OCI-LY1 (cell line): ENCODE results near the gene SEC23IP.

Source experiments
- H2AFZ ChIP-seq: fragments of 200-600 bp; sonication (generic), shearing (Covaris generic); 2 replicates; pipeline ENCODE4 v1.6.0; 2014; ENCODE audit warnings: antibody characterized with exemption, mild to moderate bottlenecking, low read length
- H3F3A ChIP-seq: fragments of 200-600 bp; sonication (generic), shearing (Covaris generic); 2 replicates; pipeline ENCODE4 v1.6.0; 2014; ENCODE audit warnings: mild to moderate bottlenecking, antibody characterized with exemption, low read length, moderate library complexity; ENCODE audit not compliant: insufficient read depth
- H3K27ac ChIP-seq: fragments of 200-600 bp; sonication (generic); 2 replicates; pipeline ENCODE4 v1.5.1; 2014; ENCODE audit warnings: low read length, mixed run types, mild to moderate bottlenecking, low read depth; ENCODE audit not compliant: poor library complexity, severe bottlenecking
- H3K27me3 ChIP-seq: fragments of 200-600 bp; sonication (generic); 2 replicates; pipeline ENCODE4 v1.6.0; 2014; ENCODE audit warnings: antibody characterized with exemption, mild to moderate bottlenecking, low read length, moderate library complexity; ENCODE audit not compliant: insufficient read depth
- H3K36me3 ChIP-seq: fragments of 200-600 bp; sonication (generic); 2 replicates; pipeline ENCODE4 v1.6.1; 2014; ENCODE audit warnings: mild to moderate bottlenecking, antibody characterized with exemption, low read length, moderate library complexity, mixed read lengths; ENCODE audit not compliant: insufficient read depth
- H3K4me1 ChIP-seq: fragments of 200-600 bp; sonication (generic); 2 replicates; pipeline ENCODE4 v1.5.1; 2014; ENCODE audit warnings: mild to moderate bottlenecking, low read length, moderate library complexity; ENCODE audit not compliant: insufficient read depth, severe bottlenecking
- H3K4me2 ChIP-seq: fragments of 200-600 bp; sonication (generic), shearing (Covaris generic); 2 replicates; pipeline ENCODE4 v1.6.1; 2014; ENCODE audit warnings: low read length
- H3K4me3 ChIP-seq: fragments of 200-600 bp; sonication (generic); 2 replicates; pipeline ENCODE4 v1.5.1; 2014; ENCODE audit warnings: low read length, low read depth, mild to moderate bottlenecking, mixed read lengths; ENCODE audit not compliant: poor library complexity, severe bottlenecking
- H3K79me2 ChIP-seq: fragments of 200-600 bp; shearing (Covaris generic); 2 replicates; pipeline ENCODE4 v1.6.1; 2016; ENCODE audit warnings: mixed run types, low read length, mixed read lengths; ENCODE audit not compliant: insufficient read depth
- H3K9ac ChIP-seq: fragments of 200-600 bp; sonication (generic), shearing (Covaris generic); 2 replicates; pipeline ENCODE4 v1.6.1; 2014; ENCODE audit warnings: mild to moderate bottlenecking, low read length, mixed read lengths
- H3K9me2 ChIP-seq: fragments of 200-600 bp; sonication (generic), shearing (Covaris generic); 2 replicates; pipeline ENCODE4 v1.6.1; 2014; ENCODE audit warnings: low read depth, mild to moderate bottlenecking, low read length, mixed read lengths
- H3K9me3 ChIP-seq: fragments of 200-600 bp; shearing (Covaris generic); 2 replicates; pipeline ENCODE4 v1.6.1; 2014; ENCODE audit warnings: low read length, mixed read lengths
- H4K20me1 ChIP-seq: fragments of 200-600 bp; sonication (generic), shearing (Covaris generic); 2 replicates; pipeline ENCODE4 v1.6.0; 2016; ENCODE audit warnings: mild to moderate bottlenecking, low read length; ENCODE audit not compliant: insufficient read depth
- CTCF ChIP-seq: fragments of 200-600 bp; sonication (generic), shearing (Covaris generic); IDR thresholded peaks from 2 replicates; pipeline ENCODE4 v1.5.1; 2017; ENCODE audit warnings: mild to moderate bottlenecking, antibody characterized with exemption, low read length, moderate library complexity, mixed read lengths
- EZH2 ChIP-seq: fragments of 200-600 bp; sonication (generic), shearing (Covaris generic); IDR thresholded peaks from 2 replicates; pipeline ENCODE4 v1.8.0; 2017; ENCODE audit warnings: borderline replicate concordance, mixed run types, mild to moderate bottlenecking, antibody characterized with exemption, low read length, moderate library complexity, mixed read lengths

Gene SEC23IP

DNA sequence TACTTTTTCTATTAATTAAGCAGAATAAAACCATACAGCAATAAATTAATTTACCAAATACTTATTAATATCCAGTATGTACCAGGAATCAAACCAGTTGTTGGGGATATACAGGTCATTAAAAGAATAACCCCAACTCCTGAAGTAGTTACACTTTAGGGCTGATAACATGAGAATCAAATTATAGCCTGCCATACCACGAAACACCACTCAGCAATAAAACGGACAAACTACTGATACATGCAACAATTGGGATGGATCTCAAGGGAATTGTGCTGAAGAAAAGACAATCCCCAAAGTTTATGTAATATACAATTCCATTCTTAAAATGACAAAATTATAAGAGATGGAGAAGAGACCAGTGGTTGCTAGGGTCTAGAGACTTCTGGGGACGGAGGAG is 42.6 kb upstream of the SEC23IP start:
- Histone ChIP-seq H3K4me2 (no peak overlapping the region), H3K4me1 (no peaks in the 10 kb centered on the region), H3K4me3 (no peak overlapping the region), H3K9me3 (no peaks in the 10 kb centered on the region), H3K79me2 (no peaks in the 10 kb centered on the region), H4K20me1 (no peaks in the 10 kb centered on the region; the same call in 1 of the 2 replicates), H3K9me2 (no peaks in the 10 kb centered on the region), H2AFZ (no peak overlapping the region), H3F3A (no peaks in the 10 kb centered on the region; the same call in 1 of the 2 replicates), H3K27me3 (no peaks in the 10 kb centered on the region), H3K27ac (no peak overlapping the region), H3K9ac (no peak overlapping the region), H3K36me3 (peaks cover 77% of the 10 kb centered on the region)
- no peak for TF ChIP-seq EZH2
- TF ChIP-seq CTCF: no peak

DNA sequence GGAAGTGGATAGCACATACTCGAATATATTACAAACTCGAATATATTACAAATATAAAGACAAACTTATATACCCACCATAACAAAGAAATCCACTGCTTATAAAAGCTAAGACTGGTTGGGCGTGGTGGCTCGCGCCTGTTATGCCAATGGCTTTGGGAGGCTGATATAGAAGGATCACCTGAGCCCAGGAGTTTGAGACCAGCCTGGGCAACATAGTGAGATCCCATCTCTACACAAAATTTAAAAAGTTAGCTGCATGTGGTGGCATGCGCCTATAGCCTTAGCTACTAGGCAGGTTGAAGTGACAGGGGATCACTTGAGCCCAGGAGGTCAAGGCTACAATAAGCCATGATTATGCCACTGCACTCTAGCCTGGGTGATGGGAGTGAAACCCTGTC is 40.3 kb upstream of the SEC23IP start:
- no peaks in the 10 kb centered on the region for H3K27me3 ChIP-seq
- no peaks in the 10 kb centered on the region for H3K9me3 ChIP-seq
- no peak overlapping the region for H3K4me2 ChIP-seq
- peaks cover 76% of the 10 kb centered on the region for H3K36me3 ChIP-seq
- H3K27ac ChIP-seq: no peak overlapping the region
- no peak overlapping the region for H3K4me3 ChIP-seq
- H3K9ac ChIP-seq: no peak overlapping the region
- no peak for TF ChIP-seq CTCF
- TF ChIP-seq EZH2: no peak
- no peaks in the 10 kb centered on the region for H3K4me1 ChIP-seq
- no peaks in the 10 kb centered on the region for H3K79me2 ChIP-seq
- no peak overlapping the region for H2AFZ ChIP-seq
- no peaks in the 10 kb centered on the region; the same call in 1 of the 2 replicates for H3F3A ChIP-seq
- H3K9me2 ChIP-seq: no peaks in the 10 kb centered on the region
- no peaks in the 10 kb centered on the region; the same call in 1 of the 2 replicates for H4K20me1 ChIP-seq

GRCh38 chr10:119852822-119853221 is 39.7 kb upstream of the SEC23IP start:
- H3K9me2 ChIP-seq: no peaks in the 10 kb centered on the region
- H2AFZ ChIP-seq: no peak overlapping the region
- no peak overlapping the region for H3K4me2 ChIP-seq
- H4K20me1 ChIP-seq: no peaks in the 10 kb centered on the region; the same call in 1 of the 2 replicates
- no peak overlapping the region for H3K27ac ChIP-seq
- no peak overlapping the region for H3K9ac ChIP-seq
- H3K9me3 ChIP-seq: no peaks in the 10 kb centered on the region
- H3K27me3 ChIP-seq: no peaks in the 10 kb centered on the region
- TF ChIP-seq EZH2: no peak
- TF ChIP-seq CTCF: no peak
- H3K36me3 ChIP-seq: peaks cover 76% of the 10 kb centered on the region
- H3K4me1 ChIP-seq: no peaks in the 10 kb centered on the region
- H3K79me2 ChIP-seq: no peaks in the 10 kb centered on the region
- no peak overlapping the region for H3K4me3 ChIP-seq
- no peaks in the 10 kb centered on the region; the same call in 1 of the 2 replicates for H3F3A ChIP-seq
